VCaP (cell line): ENCODE measurements around the gene IFNA8.
"Not testable (repeated sequence)": the region's sequence is repeated elsewhere in the genome, so short reads cannot be mapped to it uniquely, and the experiment has no call there.

Experiments
- H3K27ac ChIP-seq: fragments of 450-650 bp; 2 replicates; pipeline ENCODE4 v1.5.1; 2017
- TF ChIP-seq, protein P1 (sequence below): fragments of 450-650 bp; conservative IDR thresholded peaks from 2 replicates; pipeline ENCODE4 v1.5.1; 2017; ENCODE audit warnings: mild to moderate bottlenecking, moderate library complexity

Gene IFNA8

DNA sequence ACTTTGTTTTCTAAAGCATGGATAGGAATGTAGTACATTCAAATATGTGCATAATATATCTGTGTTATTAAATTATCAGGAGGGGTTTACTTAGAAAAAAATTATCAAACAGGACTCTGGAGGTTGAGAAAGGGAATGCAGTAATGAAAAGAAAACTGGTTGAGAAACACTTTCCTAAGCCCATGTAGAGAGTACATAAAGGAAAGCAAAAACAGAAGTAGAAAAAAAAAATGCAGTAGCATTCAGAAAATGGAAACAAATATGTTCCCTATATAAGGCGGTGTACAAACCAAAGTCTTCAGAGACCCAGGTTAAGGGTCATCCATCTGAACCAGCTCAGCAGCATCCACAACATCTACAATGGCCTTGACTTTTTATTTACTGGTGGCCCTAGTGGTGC is at the start of gene IFNA8:
Gene IFNA8, plus strand, starts transcription at position 301 of the 400 bp plus-strand sequence. Its CDS starts 60 bp downstream, at position 361.
- TF ChIP-seq, protein P1, sequence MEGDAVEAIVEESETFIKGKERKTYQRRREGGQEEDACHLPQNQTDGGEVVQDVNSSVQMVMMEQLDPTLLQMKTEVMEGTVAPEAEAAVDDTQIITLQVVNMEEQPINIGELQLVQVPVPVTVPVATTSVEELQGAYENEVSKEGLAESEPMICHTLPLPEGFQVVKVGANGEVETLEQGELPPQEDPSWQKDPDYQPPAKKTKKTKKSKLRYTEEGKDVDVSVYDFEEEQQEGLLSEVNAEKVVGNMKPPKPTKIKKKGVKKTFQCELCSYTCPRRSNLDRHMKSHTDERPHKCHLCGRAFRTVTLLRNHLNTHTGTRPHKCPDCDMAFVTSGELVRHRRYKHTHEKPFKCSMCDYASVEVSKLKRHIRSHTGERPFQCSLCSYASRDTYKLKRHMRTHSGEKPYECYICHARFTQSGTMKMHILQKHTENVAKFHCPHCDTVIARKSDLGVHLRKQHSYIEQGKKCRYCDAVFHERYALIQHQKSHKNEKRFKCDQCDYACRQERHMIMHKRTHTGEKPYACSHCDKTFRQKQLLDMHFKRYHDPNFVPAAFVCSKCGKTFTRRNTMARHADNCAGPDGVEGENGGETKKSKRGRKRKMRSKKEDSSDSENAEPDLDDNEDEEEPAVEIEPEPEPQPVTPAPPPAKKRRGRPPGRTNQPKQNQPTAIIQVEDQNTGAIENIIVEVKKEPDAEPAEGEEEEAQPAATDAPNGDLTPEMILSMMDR, result no peak
- H3K27ac ChIP-seq, result no peak within 1 kb of the TSS

DNA sequence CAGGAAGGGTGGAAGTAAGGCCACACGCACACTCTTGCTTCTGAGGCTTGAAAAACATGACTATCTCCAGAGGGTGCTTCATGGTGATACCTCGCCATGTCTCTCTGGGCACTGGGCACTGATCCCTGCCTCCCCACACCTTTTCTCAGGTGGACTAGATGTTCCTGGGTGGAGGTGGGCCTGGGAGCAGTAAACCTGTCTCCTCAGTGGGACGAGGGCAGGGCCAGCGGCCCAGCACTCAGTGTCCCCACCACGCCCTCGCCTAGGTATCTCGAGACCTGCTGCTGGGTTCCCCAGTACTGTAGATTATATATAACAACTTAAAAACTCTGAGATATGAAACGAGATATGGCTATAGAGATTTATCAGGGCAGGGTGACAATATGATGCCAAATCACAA is 46.6 kb upstream of the IFNA8 start:
- TF ChIP-seq, protein P1, result no peak

DNA sequence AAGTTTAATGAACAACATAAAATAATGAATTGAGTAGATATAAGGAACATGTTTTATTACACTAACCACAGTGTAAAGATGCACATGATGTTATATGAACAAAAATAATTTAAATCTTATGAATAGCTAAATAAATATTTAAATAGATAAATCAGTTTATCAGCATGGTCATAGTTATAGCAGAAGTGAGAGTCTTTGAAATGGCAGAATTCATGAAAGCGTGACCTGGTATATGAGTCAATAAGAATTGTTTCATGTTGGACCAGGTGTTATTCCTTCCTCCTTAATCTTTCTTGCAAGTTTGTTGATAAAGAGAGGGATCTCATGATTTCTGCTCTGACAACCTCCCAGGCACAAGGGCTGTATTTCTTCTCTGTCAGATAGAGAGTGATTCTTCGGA is 41.7 kb upstream of the IFNA8 start:
- H3K27ac ChIP-seq, result not testable (repeated sequence)

More for the DNA sequence above, 46.6 kb upstream of the IFNA8 start:
- no peak overlapping the region for H3K27ac ChIP-seq

DNA sequence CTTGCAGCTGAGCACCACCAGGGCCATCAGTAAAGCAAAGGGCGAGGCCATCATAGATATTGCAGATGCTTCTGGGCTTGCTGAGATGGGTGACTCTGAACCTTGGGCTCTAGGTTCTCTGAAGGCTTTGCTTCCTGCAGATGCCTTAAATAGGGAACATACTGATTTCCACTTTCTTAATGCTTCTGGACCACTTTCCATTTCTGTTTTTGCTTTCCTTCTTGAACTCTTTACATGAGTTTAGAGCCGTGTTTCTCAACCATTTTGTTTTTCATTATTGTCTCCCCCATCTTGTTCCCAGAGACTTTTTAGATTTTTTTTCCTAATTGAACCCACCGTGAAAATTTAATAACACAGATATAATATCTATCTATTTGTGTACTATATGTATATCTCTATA is 41.0 kb upstream of the IFNA8 start, which contains the start of gene IFNA13:
Gene IFNA13, minus strand, starts transcription at position 101 of the 400 bp plus-strand sequence. Its CDS starts 47 bp downstream, at position 54.
- H3K27ac ChIP-seq, result no peak within 1 kb of the TSS
- TF ChIP-seq, protein P1, result no peak

DNA sequence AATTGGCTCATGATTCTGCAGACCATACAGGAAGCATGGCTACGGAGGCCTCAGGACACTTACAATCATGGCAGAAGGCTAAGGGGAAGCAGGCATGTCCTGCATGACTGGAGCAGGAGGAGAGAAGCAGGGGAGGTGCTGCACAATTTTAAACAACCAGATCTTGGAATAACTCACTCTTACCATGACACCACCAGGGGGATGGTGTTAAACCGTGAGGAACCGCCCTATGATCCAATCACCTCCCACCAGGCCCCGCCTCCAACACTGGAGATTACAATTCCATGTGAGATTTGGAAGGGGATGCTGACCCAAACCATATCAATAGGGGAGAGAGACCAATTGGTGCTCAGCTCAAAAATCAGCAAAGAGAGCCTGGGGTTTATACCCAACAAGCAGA is 37.5 kb upstream of the IFNA8 start:
- H3K27ac ChIP-seq, result not testable (repeated sequence)

DNA sequence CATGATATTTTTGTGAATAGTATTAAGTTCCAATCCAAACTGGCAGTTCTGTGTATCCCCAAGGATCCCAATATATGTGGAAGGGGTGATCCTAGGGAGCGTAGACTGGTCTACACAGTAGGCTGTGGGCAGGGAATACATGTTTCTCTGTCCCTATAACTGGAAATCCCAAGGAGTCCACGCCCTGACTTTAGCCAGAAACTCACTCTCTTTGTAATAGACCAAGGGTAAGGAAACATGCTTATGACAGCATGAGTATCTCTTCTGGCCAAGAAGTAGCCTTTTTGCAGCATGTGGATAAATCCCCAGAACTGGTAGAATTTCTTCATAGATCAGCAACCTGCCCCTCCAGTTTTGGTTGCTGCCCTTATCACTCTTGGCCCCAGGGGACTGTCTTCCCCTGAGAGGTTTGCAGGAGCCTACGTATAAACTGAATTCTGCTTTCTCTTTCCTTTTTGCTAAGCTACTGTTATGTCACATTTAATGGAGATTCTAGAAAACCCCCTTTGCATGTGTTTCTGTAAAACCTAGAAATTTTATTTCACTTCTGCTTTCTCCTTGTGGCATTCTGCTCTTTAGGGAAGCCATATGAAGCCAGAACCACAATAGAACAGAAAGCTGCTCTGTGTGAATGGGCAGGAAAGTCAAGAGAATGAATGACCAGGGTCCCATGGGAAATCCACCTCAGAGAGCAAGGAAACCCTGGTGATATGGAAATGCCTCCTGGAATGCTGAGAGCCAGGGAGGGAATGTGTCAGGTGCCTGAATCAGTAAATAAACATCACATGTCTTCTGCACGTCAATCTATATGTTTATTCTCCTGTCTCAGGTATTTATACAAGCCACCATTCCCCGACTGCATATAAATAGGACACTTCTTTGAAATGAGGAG is 27.2 kb upstream of the IFNA8 start:
- TF ChIP-seq, protein P1, result no peak
- H3K27ac ChIP-seq, result no peak overlapping the region

DNA sequence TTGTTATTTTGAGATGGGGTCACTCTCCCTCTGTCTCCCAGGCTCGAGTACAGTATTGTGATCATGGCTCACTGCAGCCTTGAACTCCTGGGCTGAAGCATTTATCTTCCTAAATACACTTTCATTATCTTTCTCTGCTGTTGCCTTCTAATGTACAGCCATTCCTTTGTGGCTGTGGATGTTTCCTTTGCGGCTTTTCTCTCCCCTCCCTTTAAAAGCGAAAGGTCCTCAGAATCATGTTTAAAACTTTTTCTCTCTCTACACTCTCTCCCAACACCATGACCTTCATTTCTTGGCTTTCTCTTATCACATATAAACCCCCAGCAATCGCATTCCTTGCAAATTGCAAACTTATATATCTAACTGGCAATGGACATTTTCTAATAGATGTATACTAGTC is 25.3 kb upstream of the IFNA8 start:
- H3K27ac ChIP-seq, result no peak overlapping the region
- TF ChIP-seq, protein P1, result no peak

DNA sequence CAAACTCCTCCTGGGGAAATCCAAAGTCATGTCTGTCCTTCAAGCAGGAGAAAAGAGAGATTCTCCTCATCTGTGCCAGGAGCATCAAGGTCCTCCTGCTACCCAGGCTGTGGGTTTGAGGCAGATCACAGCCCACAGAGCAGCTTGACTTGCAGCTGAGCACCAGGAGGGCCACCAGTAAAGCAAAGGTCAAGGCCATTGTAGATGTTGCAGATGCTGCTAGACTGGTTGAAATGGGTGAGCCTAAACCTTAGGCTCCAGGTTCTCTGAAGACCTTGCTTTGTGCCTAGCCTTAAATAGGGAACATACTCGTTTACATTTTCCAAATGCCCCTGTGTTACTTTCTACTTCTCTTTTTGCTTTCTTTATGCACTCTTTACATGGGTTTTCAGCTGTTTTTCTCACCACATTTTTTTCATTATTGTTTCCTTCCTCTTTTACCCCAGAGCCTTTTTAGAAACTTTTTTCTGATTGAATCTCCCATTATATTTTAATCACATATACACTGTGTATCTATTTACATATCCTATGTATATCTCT is 23.7 kb upstream of the IFNA8 start, which contains the start of gene IFNA2:
Gene IFNA2, minus strand, starts transcription at position 268 of the 540 bp plus-strand sequence. Its CDS starts 69 bp downstream, at position 199.
- TF ChIP-seq, protein P1, result no peak
- H3K27ac ChIP-seq, result no peak within 1 kb of the TSS
